ENCODE data around the gene DIO3. TPM values are rescaled to one million over a fixed set of nuclear protein-coding genes. Genes with fewer than 3 reads are reported as not detected.
"Not testable (repeated sequence)": the region's sequence is repeated elsewhere in the genome, so short reads cannot be mapped to it uniquely, and the experiment has no call there.

DIO3 gene
- total RNA-seq, 4 donors from 2014 or later: 4.3 to 14.2 (median 5.1) TPM

GRCh38 chr14:101553931-101554330 is 7.4 kb upstream of the DIO3 start:
- TF ChIP-seq, protein P1, sequence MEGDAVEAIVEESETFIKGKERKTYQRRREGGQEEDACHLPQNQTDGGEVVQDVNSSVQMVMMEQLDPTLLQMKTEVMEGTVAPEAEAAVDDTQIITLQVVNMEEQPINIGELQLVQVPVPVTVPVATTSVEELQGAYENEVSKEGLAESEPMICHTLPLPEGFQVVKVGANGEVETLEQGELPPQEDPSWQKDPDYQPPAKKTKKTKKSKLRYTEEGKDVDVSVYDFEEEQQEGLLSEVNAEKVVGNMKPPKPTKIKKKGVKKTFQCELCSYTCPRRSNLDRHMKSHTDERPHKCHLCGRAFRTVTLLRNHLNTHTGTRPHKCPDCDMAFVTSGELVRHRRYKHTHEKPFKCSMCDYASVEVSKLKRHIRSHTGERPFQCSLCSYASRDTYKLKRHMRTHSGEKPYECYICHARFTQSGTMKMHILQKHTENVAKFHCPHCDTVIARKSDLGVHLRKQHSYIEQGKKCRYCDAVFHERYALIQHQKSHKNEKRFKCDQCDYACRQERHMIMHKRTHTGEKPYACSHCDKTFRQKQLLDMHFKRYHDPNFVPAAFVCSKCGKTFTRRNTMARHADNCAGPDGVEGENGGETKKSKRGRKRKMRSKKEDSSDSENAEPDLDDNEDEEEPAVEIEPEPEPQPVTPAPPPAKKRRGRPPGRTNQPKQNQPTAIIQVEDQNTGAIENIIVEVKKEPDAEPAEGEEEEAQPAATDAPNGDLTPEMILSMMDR (IDR thresholded peaks at IDR 0.05): no peak
- ATAC-seq (ENCODE audit: low FRiP score) (no peak), DNase-seq (ENCODE audit: low spot score) (no peak)

DNA sequence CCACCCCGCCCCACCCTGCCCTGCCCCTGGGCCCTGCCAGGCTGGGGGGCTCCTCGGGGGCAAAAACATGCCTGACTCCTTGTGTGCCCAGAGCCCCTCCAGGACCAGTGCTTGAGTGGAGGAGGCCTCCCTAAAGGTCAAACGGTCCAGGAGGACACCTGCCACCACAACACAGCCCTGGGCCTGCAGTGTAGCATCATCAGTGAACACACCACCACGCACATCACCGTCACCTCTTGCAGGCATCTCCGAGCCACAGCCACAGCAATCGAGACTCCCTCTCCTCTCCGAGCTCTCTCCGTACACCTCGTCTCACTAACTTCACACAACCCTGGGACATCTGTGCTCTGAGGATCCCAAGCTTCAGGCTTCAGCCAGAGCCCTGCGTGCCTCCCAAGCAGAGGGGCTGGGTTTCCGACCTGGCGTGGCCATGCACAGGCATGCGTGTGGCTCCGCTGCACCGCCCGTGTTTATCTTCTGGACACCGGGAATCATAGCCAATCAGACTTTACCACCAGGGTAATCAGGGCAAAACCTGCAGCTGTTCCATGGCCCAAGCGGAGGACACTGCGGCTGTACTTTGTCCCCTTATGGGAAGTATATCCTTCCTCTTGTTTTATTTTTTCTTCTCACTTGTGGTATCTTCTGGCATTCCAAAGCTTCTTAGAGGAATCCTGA is 6.2 kb upstream of the DIO3 start:
- ATAC-seq (ENCODE audit: low FRiP score) (no peak), DNase-seq (ENCODE audit: low spot score) (no peak)
- TF ChIP-seq, protein P1 (IDR thresholded peaks at IDR 0.05): no peak

- not testable (repeated sequence) for DNase-seq (ENCODE audit: low spot score); ATAC-seq (ENCODE audit: low FRiP score)
Measured at GRCh38 chr14:101555669-101556043, 5.6 kb upstream of the DIO3 start.

DNA sequence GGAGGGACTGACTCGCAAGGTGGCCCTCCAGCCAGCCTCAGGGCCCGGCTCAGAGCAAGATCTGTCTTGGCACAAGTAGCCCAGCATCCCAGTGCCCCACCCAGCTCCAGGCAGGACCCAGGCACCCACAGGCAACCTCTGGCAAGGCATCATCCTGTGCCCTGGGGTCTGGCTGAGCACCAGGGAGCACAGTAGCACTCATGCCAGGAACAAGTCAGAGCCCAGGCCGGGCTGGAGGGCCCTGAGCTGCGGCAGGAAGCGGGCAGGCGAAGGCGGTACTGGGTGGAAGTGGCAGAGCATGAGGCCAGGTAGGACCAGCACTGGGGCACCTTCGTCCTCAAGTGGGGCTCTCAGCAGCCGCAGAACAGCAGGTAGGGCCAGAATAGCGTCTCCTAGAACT is 5.2 kb upstream of the DIO3 start:
- ATAC-seq (ENCODE audit: low FRiP score) (no peak), DNase-seq (ENCODE audit: low spot score) (no peak)
- TF ChIP-seq, protein P1 (IDR thresholded peaks at IDR 0.05): no peak

GRCh38 chr14:101556566-101557320 is 4.6 kb upstream of the DIO3 start:
- ATAC-seq (ENCODE audit: low FRiP score): no peak
- DNase-seq (ENCODE audit: low spot score): no peak
- TF ChIP-seq, protein P1 (IDR thresholded peaks at IDR 0.05): no peak

DNA sequence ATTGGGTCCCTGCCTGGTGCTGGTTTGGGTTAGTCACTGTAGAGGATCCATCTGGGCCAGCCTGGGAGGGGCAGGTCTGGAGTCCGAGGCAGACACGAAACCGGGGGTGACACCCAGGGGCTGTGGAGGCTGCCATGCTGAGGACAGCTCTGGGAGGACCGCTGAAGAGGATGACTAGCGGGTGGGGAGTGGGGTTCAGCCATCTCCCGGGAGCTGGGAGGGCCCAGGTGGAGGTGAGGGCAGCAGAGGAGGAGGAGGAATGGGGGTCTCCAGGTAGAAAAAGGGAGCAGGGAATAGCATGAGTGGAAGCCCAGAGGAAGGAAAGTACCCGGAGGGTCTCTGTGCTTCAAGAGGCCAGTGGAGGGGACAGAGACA is 4.0 kb upstream of the DIO3 start:
- no peak for DNase-seq (ENCODE audit: low spot score)
- no peak for ATAC-seq (ENCODE audit: low FRiP score)
- TF ChIP-seq, protein P1 (IDR thresholded peaks at IDR 0.05): no peak

DNA sequence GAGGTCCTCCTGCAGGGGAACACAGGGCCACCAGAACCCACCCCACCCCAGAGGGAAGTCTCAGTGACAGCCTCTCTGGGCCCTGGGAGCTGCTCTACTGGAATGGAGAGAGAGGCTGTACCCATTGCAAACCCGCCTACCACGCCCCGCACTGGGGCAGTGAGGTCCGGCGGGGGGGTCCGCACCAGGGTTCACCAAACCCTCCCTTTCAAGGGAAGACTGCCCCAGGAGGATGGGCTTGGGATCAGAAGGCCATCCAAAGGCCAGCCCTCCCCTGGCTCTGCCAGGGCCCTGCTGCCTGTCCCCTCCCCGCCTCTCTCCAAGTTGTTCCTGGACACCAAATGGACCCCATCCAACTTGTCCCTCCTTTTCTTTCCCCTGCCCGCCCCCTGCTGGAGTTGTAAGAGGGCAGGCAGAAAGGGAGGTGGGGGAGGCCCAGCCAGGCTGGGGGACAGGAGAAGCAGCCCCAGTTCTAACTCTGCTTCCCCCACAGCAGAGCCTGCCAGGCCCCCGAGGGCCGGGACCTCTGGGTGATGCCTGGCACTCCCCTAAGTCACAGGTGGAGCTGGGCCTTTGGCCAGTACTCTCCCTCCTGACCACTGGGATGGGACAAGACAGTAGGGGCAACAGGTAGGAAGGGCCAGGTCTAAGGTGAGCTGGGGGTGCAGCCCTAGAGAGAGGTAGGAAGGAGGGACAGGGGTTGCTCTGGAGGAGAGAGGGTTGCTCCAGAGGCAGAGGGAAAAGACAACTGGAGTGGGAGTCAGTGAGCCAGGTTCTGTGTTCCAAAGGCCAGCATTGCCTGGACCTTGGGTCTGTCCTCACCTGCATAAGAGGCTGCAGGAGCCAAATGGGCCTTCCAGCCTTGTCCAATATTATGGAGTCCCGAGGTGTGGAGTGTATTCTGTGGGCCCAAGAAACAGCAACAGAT is 3.2 kb upstream of the DIO3 start:
- DNase-seq (ENCODE audit: low spot score): no peak
- TF ChIP-seq, protein P1 (IDR thresholded peaks at IDR 0.05): no peak
- ATAC-seq (ENCODE audit: low FRiP score): no peak
